Trophoblast cell (in vitro differentiated cells and primary cell): ENCODE results near the gene VCAN.

Source experiments
- DNase-seq, 2 donors: peaks; one replicate each; pipeline ENCODE4 v3.0.0-alpha.2; 2016
- H2AFZ ChIP-seq: 2 replicates; pipeline ENCODE4 v1.6.1; 2013; ENCODE audit warnings: low read length, moderate library complexity, mild to moderate bottlenecking; ENCODE audit not compliant: insufficient read depth, poor library complexity
- H2AK5ac ChIP-seq: 2 replicates; pipeline ENCODE4 v1.6.1; 2013; ENCODE audit warnings: mild to moderate bottlenecking, low read length
- H2BK120ac ChIP-seq: 2 replicates; pipeline ENCODE4 v1.6.1; 2013; ENCODE audit warnings: low read length, mild to moderate bottlenecking, moderate library complexity; ENCODE audit not compliant: insufficient read depth, poor library complexity
- H2BK12ac ChIP-seq: 2 replicates; pipeline ENCODE4 v1.6.1; 2013; ENCODE audit warnings: mild to moderate bottlenecking, low read length, moderate library complexity
- H2BK5ac ChIP-seq: 2 replicates; pipeline ENCODE4 v1.6.1; 2013; ENCODE audit warnings: low read length, low read depth, moderate library complexity, mild to moderate bottlenecking; ENCODE audit not compliant: poor library complexity
- H3K14ac ChIP-seq: 2 replicates; pipeline ENCODE4 v1.6.1; 2013; ENCODE audit warnings: mild to moderate bottlenecking, low read length
- H3K18ac ChIP-seq: 2 replicates; pipeline ENCODE4 v1.6.1; 2013; ENCODE audit warnings: mild to moderate bottlenecking, low read length
- H3K23ac ChIP-seq: 2 replicates; pipeline ENCODE4 v1.6.1; 2013; ENCODE audit warnings: low read length
- H3K27ac ChIP-seq: 2 replicates; pipeline ENCODE4 v1.5.1; 2013; ENCODE audit warnings: low read depth, mild to moderate bottlenecking, inconsistent platforms, low read length, moderate library complexity
- H3K27me3 ChIP-seq: 2 replicates; pipeline ENCODE4 v1.6.1; 2013; ENCODE audit warnings: inconsistent platforms, mild to moderate bottlenecking, low read length, moderate library complexity; ENCODE audit not compliant: insufficient read depth
- H3K36me3 ChIP-seq, 2 experiments: 1 replicate in 1 of 2; 2 replicates in 1 of 2; pipeline ENCODE4 v1.6.1; 2013; ENCODE audit warnings: low read length in 2 of 2, mild to moderate bottlenecking in 2 of 2, moderate library complexity in 1 of 2; ENCODE audit not compliant: insufficient read depth in 2 of 2, control insufficient read depth in 1 of 2
- H3K4ac ChIP-seq: 2 replicates; pipeline ENCODE4 v1.6.1; 2013; ENCODE audit warnings: low read depth, mild to moderate bottlenecking, low read length, moderate library complexity
- H3K4me1 ChIP-seq, 2 experiments: 1 replicate in 1 of 2; 2 replicates in 1 of 2; pipeline ENCODE4 v1.6.1; 2013; ENCODE audit warnings: low read length in 2 of 2, mild to moderate bottlenecking in 2 of 2, moderate library complexity in 1 of 2; ENCODE audit not compliant: insufficient read depth in 2 of 2, control insufficient read depth in 1 of 2
- H3K4me2 ChIP-seq: 2 replicates; pipeline ENCODE4 v1.6.1; 2013; ENCODE audit warnings: inconsistent platforms, mild to moderate bottlenecking, low read length, moderate library complexity
- H3K4me3 ChIP-seq: 2 replicates; pipeline ENCODE4 v1.5.1; 2013; ENCODE audit warnings: mild to moderate bottlenecking, low read depth, low read length, inconsistent platforms
- H3K79me1 ChIP-seq: one replicate; pipeline ENCODE4 v1.6.1; 2013; ENCODE audit warnings: low read length
- H3K79me2 ChIP-seq: 2 replicates; pipeline ENCODE4 v1.6.1; 2013; ENCODE audit warnings: low read length, mild to moderate bottlenecking; ENCODE audit not compliant: control insufficient read depth, insufficient read depth, poor library complexity
- H3K9ac ChIP-seq: 2 replicates; pipeline ENCODE4 v1.6.1; 2013; ENCODE audit warnings: mild to moderate bottlenecking, low read length
- H3K9me3 ChIP-seq: 2 replicates; pipeline ENCODE4 v1.6.1; 2013; ENCODE audit warnings: low read depth, mild to moderate bottlenecking, control low read depth, inconsistent platforms, low read length; ENCODE audit not compliant: insufficient read depth
- H4K12ac ChIP-seq: 2 replicates; pipeline ENCODE4 v1.6.1; 2013; ENCODE audit warnings: low read depth, mild to moderate bottlenecking, low read length, moderate library complexity
- H4K8ac ChIP-seq: 2 replicates; pipeline ENCODE4 v1.6.1; 2013; ENCODE audit warnings: low read depth, mild to moderate bottlenecking, low read length, moderate library complexity
- H4K91ac ChIP-seq: one replicate; pipeline ENCODE4 v1.6.1; 2013; ENCODE audit warnings: low read depth, mild to moderate bottlenecking, low read length, moderate library complexity
- WGBS: extraction: QIAGEN DNeasy Blood & Tissue Kit; methylation state at CpG from one replicate; pipeline ENCODE4 v1.1.7; 2013; ENCODE audit warnings: missing lambda C conversion rate; ENCODE audit not compliant: insufficient read length, insufficient coverage; ENCODE audit errors: extremely low coverage; 5-methylcytosine and 5-hydroxymethylcytosine counted together

VCAN gene

GRCh38 chr5:83428890-83429289 lies 42.7 kb upstream of the VCAN start:
- no peak overlapping the region for H2BK5ac ChIP-seq
- WGBS, result no CpG with 5 or more reads among the region's 6 CpGs
- no peak overlapping the region for H2AFZ ChIP-seq
- H3K4me1 ChIP-seq, result no peaks in the 10 kb centered on the region
- H3K79me2 ChIP-seq, result no peaks in the 10 kb centered on the region
- no peaks in the 10 kb centered on the region for H3K27me3 ChIP-seq
- no peak overlapping the region for H3K4me2 ChIP-seq
- no peaks in the 10 kb centered on the region for H3K36me3 ChIP-seq
- H3K4me3 ChIP-seq, result no peak overlapping the region
- no peak overlapping the region for H3K14ac ChIP-seq
- no peak overlapping the region for H3K18ac ChIP-seq
- H2AK5ac ChIP-seq, result no peak overlapping the region
- no peaks in the 10 kb centered on the region for H3K79me1 ChIP-seq
- H3K9me3 ChIP-seq, result no peaks in the 10 kb centered on the region
- no peak overlapping the region for H2BK120ac ChIP-seq
- no peak overlapping the region for H3K23ac ChIP-seq
- no peak overlapping the region for H3K9ac ChIP-seq
- peak overlapping the region; percentile 49 for H2BK12ac ChIP-seq
- H3K27ac ChIP-seq, result no peak overlapping the region
- H4K8ac ChIP-seq, result no peak overlapping the region
- H4K12ac ChIP-seq, result no peak overlapping the region
- H4K91ac ChIP-seq, result no peak overlapping the region
- H3K4ac ChIP-seq, result no peak overlapping the region
- no peak for DNase-seq

GRCh38 chr5:83430130-83431010 lies 41.2 kb upstream of the VCAN start:
- Histone ChIP-seq H3K27ac (no peak overlapping the region), H3K79me1 (no peaks in the 10 kb centered on the region), H3K4me1 (no peaks in the 10 kb centered on the region), H3K9me3 (no peaks in the 10 kb centered on the region), H3K9ac (no peak overlapping the region), H3K18ac (no peak overlapping the region), H3K14ac (no peak overlapping the region), H2AK5ac (no peak overlapping the region), H3K23ac (no peak overlapping the region), H4K91ac (no peak overlapping the region), H3K79me2 (no peaks in the 10 kb centered on the region), H4K12ac (no peak overlapping the region), H2BK12ac (no peak overlapping the region), H2BK120ac (no peak overlapping the region), H2AFZ (no peak overlapping the region), H3K4me3 (no peak overlapping the region), H3K4me2 (no peak overlapping the region), H3K36me3 (no peaks in the 10 kb centered on the region), H3K27me3 (no peaks in the 10 kb centered on the region), H4K8ac (no peak overlapping the region), H3K4ac (no peak overlapping the region), H2BK5ac (no peak overlapping the region)
- peak; percentile 55 to 87 for DNase-seq
- no CpG with 5 or more reads among the region's 13 CpGs for WGBS

- H3K27me3 ChIP-seq, result no peaks in the 10 kb centered on the region
- no peak overlapping the region for H3K4me3 ChIP-seq
- H4K12ac ChIP-seq, result no peak overlapping the region
- no peak overlapping the region for H3K14ac ChIP-seq
- H4K8ac ChIP-seq, result no peak overlapping the region
- no peak overlapping the region for H3K18ac ChIP-seq
- H2AFZ ChIP-seq, result no peak overlapping the region
- H2AK5ac ChIP-seq, result no peak overlapping the region
- H3K4ac ChIP-seq, result no peak overlapping the region
- H3K79me1 ChIP-seq, result no peaks in the 10 kb centered on the region
- no peak for DNase-seq
- no peaks in the 10 kb centered on the region for H3K79me2 ChIP-seq
- H3K4me1 ChIP-seq, result no peaks in the 10 kb centered on the region
- H3K4me2 ChIP-seq, result no peak overlapping the region
- no peak overlapping the region for H3K23ac ChIP-seq
- H3K9ac ChIP-seq, result no peak overlapping the region
- no peak overlapping the region for H2BK120ac ChIP-seq
- H3K36me3 ChIP-seq, result no peaks in the 10 kb centered on the region
- WGBS, result no CpG with 5 or more reads among the region's 2 CpGs
- H2BK5ac ChIP-seq, result no peak overlapping the region
- H3K27ac ChIP-seq, result no peak overlapping the region
- H4K91ac ChIP-seq, result no peak overlapping the region
- peaks cover 2% of the 10 kb centered on the region for H3K9me3 ChIP-seq
- H2BK12ac ChIP-seq, result no peak overlapping the region
These were observed 37.7 kb upstream of the VCAN start for GRCh38 chr5:83433891-83434290.

- no peak overlapping the region for H2BK120ac ChIP-seq
- peaks cover 2% of the 10 kb centered on the region for H3K9me3 ChIP-seq
- no peak overlapping the region for H3K27ac ChIP-seq
- H3K4me2 ChIP-seq, result no peak overlapping the region
- DNase-seq, result no peak
- H3K79me1 ChIP-seq, result no peaks in the 10 kb centered on the region
- no peak overlapping the region for H4K12ac ChIP-seq
- no peak overlapping the region for H3K9ac ChIP-seq
- H2BK12ac ChIP-seq, result no peak overlapping the region
- no peak overlapping the region for H4K8ac ChIP-seq
- no peak overlapping the region for H3K4me3 ChIP-seq
- no peak overlapping the region for H2AK5ac ChIP-seq
- no peak overlapping the region for H3K18ac ChIP-seq
- H3K27me3 ChIP-seq, result no peaks in the 10 kb centered on the region
- H3K23ac ChIP-seq, result no peak overlapping the region
- H3K4me1 ChIP-seq, result no peaks in the 10 kb centered on the region
- H3K79me2 ChIP-seq, result no peaks in the 10 kb centered on the region
- H3K14ac ChIP-seq, result no peak overlapping the region
- no peaks in the 10 kb centered on the region for H3K36me3 ChIP-seq
- WGBS, result no CpG with 5 or more reads among the region's 4 CpGs
- no peak overlapping the region for H2AFZ ChIP-seq
- no peak overlapping the region for H3K4ac ChIP-seq
- H4K91ac ChIP-seq, result no peak overlapping the region
- H2BK5ac ChIP-seq, result no peak overlapping the region
These were observed 36.6 kb upstream of the VCAN start for GRCh38 chr5:83434946-83435345.
